Astrocyte (in vitro differentiated cells and primary cell): ENCODE data around the gene COLEC11.

Experiments
- EZH2 ChIP-seq: IDR thresholded peaks from 2 replicates; pipeline ENCODE4 v1.6.1; 2012; ENCODE audit warnings: mild to moderate bottlenecking, low read length, inconsistent platforms; ENCODE audit not compliant: insufficient read depth
- TF ChIP-seq, protein P1 (sequence below): IDR thresholded peaks from 2 replicates; pipeline ENCODE4 v1.5.1; 2011; ENCODE audit warnings: low read depth, mild to moderate bottlenecking, inconsistent platforms, low read length, moderate library complexity; ENCODE audit not compliant: insufficient read depth

DNA sequence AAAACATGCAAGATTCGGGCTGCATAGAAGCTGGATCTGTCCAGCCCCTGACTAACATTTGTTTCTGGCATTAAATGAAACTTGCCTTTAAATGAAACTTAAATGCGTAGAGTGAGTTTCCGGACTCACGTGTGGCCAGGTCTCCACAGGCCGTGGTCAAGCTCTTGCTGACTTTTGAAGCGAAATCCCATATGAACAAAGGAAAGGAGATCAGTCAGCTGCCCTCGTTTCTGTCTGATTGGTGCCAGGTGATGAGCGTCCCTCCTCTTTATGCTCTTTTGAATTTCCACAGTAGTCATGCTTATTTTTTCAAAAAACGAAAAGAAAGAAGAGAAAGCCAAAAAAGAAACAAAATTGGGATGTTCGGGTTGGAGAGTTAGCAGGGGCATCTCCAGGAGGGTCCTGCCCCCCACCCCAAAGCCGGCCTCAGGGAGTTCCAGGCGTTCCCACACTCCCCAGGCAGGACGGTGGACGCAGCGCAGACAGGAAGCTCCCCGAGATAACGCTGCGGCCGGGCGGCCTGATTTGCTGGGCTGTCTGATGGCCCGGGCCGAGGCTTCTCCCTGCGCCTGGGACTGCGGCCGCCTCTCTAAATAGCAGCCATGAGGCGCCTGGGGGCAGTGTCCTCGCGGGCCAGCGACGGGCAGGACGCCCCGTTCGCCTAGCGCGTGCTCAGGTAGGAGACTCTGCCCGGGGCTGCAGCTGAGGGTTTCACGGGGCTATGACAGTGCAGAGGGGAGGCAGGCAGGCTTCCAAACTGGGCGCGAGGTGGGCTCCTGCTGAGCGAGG, at the start of gene COLEC11:
- TF ChIP-seq, protein P1, sequence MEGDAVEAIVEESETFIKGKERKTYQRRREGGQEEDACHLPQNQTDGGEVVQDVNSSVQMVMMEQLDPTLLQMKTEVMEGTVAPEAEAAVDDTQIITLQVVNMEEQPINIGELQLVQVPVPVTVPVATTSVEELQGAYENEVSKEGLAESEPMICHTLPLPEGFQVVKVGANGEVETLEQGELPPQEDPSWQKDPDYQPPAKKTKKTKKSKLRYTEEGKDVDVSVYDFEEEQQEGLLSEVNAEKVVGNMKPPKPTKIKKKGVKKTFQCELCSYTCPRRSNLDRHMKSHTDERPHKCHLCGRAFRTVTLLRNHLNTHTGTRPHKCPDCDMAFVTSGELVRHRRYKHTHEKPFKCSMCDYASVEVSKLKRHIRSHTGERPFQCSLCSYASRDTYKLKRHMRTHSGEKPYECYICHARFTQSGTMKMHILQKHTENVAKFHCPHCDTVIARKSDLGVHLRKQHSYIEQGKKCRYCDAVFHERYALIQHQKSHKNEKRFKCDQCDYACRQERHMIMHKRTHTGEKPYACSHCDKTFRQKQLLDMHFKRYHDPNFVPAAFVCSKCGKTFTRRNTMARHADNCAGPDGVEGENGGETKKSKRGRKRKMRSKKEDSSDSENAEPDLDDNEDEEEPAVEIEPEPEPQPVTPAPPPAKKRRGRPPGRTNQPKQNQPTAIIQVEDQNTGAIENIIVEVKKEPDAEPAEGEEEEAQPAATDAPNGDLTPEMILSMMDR, result no peak
- no peak for TF ChIP-seq EZH2
